Hematopoietic multipotent progenitor cell treated with erythropoietin and hydrocortisone succinate and interleukin-3 and kit ligand, for 15 days (in vitro differentiated cells): ENCODE results near the gene BORCS6.
"Not testable (repeated sequence)": the region's sequence is repeated elsewhere in the genome, so short reads cannot be mapped to it uniquely, and the experiment has no call there.

Experiments used
- DNase-seq: peaks from one replicate; pipeline ENCODE4 v3.0.0-alpha.2; 2015; ENCODE audit warnings: low spot score

The BORCS6 gene

GRCh38 chr17:8189711-8190477 is at the start of gene BORCS6:
Gene BORCS6, minus strand, starts transcription at chr17:8190180. Its CDS starts 40 bp downstream, at chr17:8190140.
- peak; percentile 98 for DNase-seq

- no peak for DNase-seq
Observed at GRCh38 chr17:8237886-8238285, 47.9 kb upstream of the BORCS6 start.

GRCh38 chr17:8237175-8237574 is 47.2 kb upstream of the BORCS6 start:
- no peak for DNase-seq

- no peak for DNase-seq
Observed at GRCh38 chr17:8235676-8236075, 45.7 kb upstream of the BORCS6 start.

GRCh38 chr17:8234361-8235270 is 44.6 kb upstream of the BORCS6 start:
- DNase-seq, result no peak

GRCh38 chr17:8231701-8232100 is 41.7 kb upstream of the BORCS6 start:
- DNase-seq, result no peak

GRCh38 chr17:8227238-8227581 is 37.2 kb upstream of the BORCS6 start:
- DNase-seq, result no peak

- DNase-seq, result peak; percentile 48
Observed at GRCh38 chr17:8226536-8227237, 36.7 kb upstream of the BORCS6 start.

- DNase-seq, result peak; percentile 44
Observed at GRCh38 chr17:8225813-8226535, 36.0 kb upstream of the BORCS6 start.

GRCh38 chr17:8224891-8225812 is 35.2 kb upstream of the BORCS6 start:
- DNase-seq, result no peak

- peak; percentile 41 for DNase-seq
Observed at GRCh38 chr17:8223356-8224126, 33.6 kb upstream of the BORCS6 start.

GRCh38 chr17:8222630-8223355 is 32.8 kb upstream of the BORCS6 start:
- DNase-seq, result peak; percentile 84

GRCh38 chr17:8222380-8222629 is 32.3 kb upstream of the BORCS6 start:
- DNase-seq, result no peak

GRCh38 chr17:8221663-8222379 is 31.8 kb upstream of the BORCS6 start:
- DNase-seq, result peak; percentile 86

GRCh38 chr17:8220783-8221662 is 31.0 kb upstream of the BORCS6 start:
- DNase-seq, result peak; percentile 79

GRCh38 chr17:8214000-8214399 is 24.0 kb upstream of the BORCS6 start:
- not testable (repeated sequence) for DNase-seq

GRCh38 chr17:8212312-8213180 is 22.6 kb upstream of the BORCS6 start:
- no peak for DNase-seq
